HG02870 (cell line): ENCODE results near the gene EGFLAM.

Experiments used
- ATAC-seq: cut with Tn5 transposase; IDR thresholded peaks from one replicate; pipeline ENCODE4 v1.9.1; 2021; ENCODE audit warnings: mild to moderate bottlenecking, moderate library complexity; ENCODE audit not compliant: unreplicated experiment

EGFLAM gene

GRCh38 chr5:38265546-38266179 is 7.3 kb downstream of the EGFLAM start:
- peak; percentile 88 for ATAC-seq

GRCh38 chr5:38267372-38267771 is 9.0 kb downstream of the EGFLAM start:
- ATAC-seq, result no peak

GRCh38 chr5:38273626-38274025 is 15.3 kb downstream of the EGFLAM start:
- no peak for ATAC-seq

- no peak for ATAC-seq
Measured at GRCh38 chr5:38274370-38274769, 16.0 kb downstream of the EGFLAM start.

GRCh38 chr5:38284384-38284783 is 26.0 kb downstream of the EGFLAM start:
- no peak for ATAC-seq

- no peak for ATAC-seq
Measured at GRCh38 chr5:38285226-38285625, 26.9 kb downstream of the EGFLAM start.

GRCh38 chr5:38286002-38286401 is 27.6 kb downstream of the EGFLAM start:
- no peak for ATAC-seq

GRCh38 chr5:38287124-38287523 is 28.8 kb downstream of the EGFLAM start:
- no peak for ATAC-seq

- ATAC-seq, result no peak
Measured at GRCh38 chr5:38289457-38289856, 31.1 kb downstream of the EGFLAM start.

- no peak for ATAC-seq
Measured at GRCh38 chr5:38290028-38290653, 31.8 kb downstream of the EGFLAM start.

GRCh38 chr5:38291355-38291754 is 33.0 kb downstream of the EGFLAM start:
- no peak for ATAC-seq

GRCh38 chr5:38292228-38292627 is 33.9 kb downstream of the EGFLAM start:
- no peak for ATAC-seq

- ATAC-seq, result no peak
Measured at GRCh38 chr5:38295751-38296150, 37.4 kb downstream of the EGFLAM start.

GRCh38 chr5:38297830-38298608 is 39.7 kb downstream of the EGFLAM start:
- no peak for ATAC-seq

- no peak for ATAC-seq
Measured at GRCh38 chr5:38299585-38299984, 41.2 kb downstream of the EGFLAM start.

GRCh38 chr5:38305148-38305547 is 46.8 kb downstream of the EGFLAM start:
- ATAC-seq, result no peak

GRCh38 chr5:38307845-38308244 is 49.5 kb downstream of the EGFLAM start:
- no peak for ATAC-seq

- ATAC-seq, result no peak
Measured at GRCh38 chr5:38316544-38317224, 58.3 kb downstream of the EGFLAM start.

GRCh38 chr5:38317868-38318267 is 59.5 kb downstream of the EGFLAM start:
- no peak for ATAC-seq

GRCh38 chr5:38319491-38319890 is 61.1 kb downstream of the EGFLAM start:
- ATAC-seq, result no peak

GRCh38 chr5:38321978-38322377 is 63.6 kb downstream of the EGFLAM start:
- ATAC-seq, result no peak
